ENCODE measurements around the gene C10orf90.

- no peak for TF ChIP-seq CTCF (IDR thresholded peaks at IDR 0.05)
- no peak for TF ChIP-seq POLR2A (IDR thresholded peaks at IDR 0.05)
Measured at GRCh38 chr10:126394948-126395347, 275.5 kb downstream of the C10orf90 start.

Data from esophagus squamous epithelium (tissue), 4 donors.